ENCODE results near the gene TAF4.
"Not testable (repeated sequence)": the region's sequence is repeated elsewhere in the genome, so short reads cannot be mapped to it uniquely, and the experiment has no call there.

The TAF4 gene

GRCh38 chr20:61948586-61949362 is 116.9 kb downstream of the TAF4 start:
- TF ChIP-seq POLR2A (IDR thresholded peaks at IDR 0.05; ENCODE audit: low read length), result no peak
- TF ChIP-seq GATA1 (IDR thresholded peaks at IDR 0.05; ENCODE audit: low read depth, low read length), result no peak
- DNase-seq, result no peak

GRCh38 chr20:61948056-61948455 is 117.6 kb downstream of the TAF4 start:
- DNase-seq, result not testable (repeated sequence)

GRCh38 chr20:61945495-61945894 is 120.2 kb downstream of the TAF4 start:
- DNase-seq, result not testable (repeated sequence)

- not testable (repeated sequence) for DNase-seq
Measured at GRCh38 chr20:61944967-61945366, 120.7 kb downstream of the TAF4 start.

- TF ChIP-seq POLR2A (IDR thresholded peaks at IDR 0.05; ENCODE audit: low read length), result no peak
- no peak for TF ChIP-seq GATA1 (IDR thresholded peaks at IDR 0.05; ENCODE audit: low read depth, low read length)
- no peak for DNase-seq
Measured at GRCh38 chr20:61942526-61942925, 123.2 kb downstream of the TAF4 start.

- TF ChIP-seq GATA1 (IDR thresholded peaks at IDR 0.05; ENCODE audit: low read depth, low read length) (no peak), POLR2A (IDR thresholded peaks at IDR 0.05; ENCODE audit: low read length) (no peak)
- no peak for DNase-seq
Measured at GRCh38 chr20:61941721-61942405, 123.8 kb downstream of the TAF4 start.

GRCh38 chr20:61940976-61941720 is 124.5 kb downstream of the TAF4 start:
- TF ChIP-seq GATA1 (IDR thresholded peaks at IDR 0.05; ENCODE audit: low read depth, low read length) (no peak), POLR2A (IDR thresholded peaks at IDR 0.05; ENCODE audit: low read length) (no peak)
- no peak for DNase-seq

GRCh38 chr20:61940491-61940890 is 125.2 kb downstream of the TAF4 start:
- DNase-seq, result no peak
- no peak for TF ChIP-seq GATA1 (IDR thresholded peaks at IDR 0.05; ENCODE audit: low read depth, low read length)
- no peak for TF ChIP-seq POLR2A (IDR thresholded peaks at IDR 0.05; ENCODE audit: low read length)

GRCh38 chr20:61939691-61940360 is 125.9 kb downstream of the TAF4 start:
- DNase-seq, result no peak
- TF ChIP-seq POLR2A (IDR thresholded peaks at IDR 0.05; ENCODE audit: low read length), result no peak
- no peak for TF ChIP-seq GATA1 (IDR thresholded peaks at IDR 0.05; ENCODE audit: low read depth, low read length)

- no peak for DNase-seq
- TF ChIP-seq GATA1 (IDR thresholded peaks at IDR 0.05; ENCODE audit: low read depth, low read length), result no peak
- TF ChIP-seq POLR2A (IDR thresholded peaks at IDR 0.05; ENCODE audit: low read length), result no peak
Measured at GRCh38 chr20:61938839-61939690, 126.6 kb downstream of the TAF4 start.

GRCh38 chr20:61937963-61938838 is 127.5 kb downstream of the TAF4 start:
- DNase-seq, result no peak

GRCh38 chr20:61937146-61937962 is 128.3 kb downstream of the TAF4 start:
- TF ChIP-seq GATA1 (IDR thresholded peaks at IDR 0.05; ENCODE audit: low read depth, low read length) (no peak), POLR2A (IDR thresholded peaks at IDR 0.05; ENCODE audit: low read length) (no peak)

More at GRCh38 chr20:61937963-61938838, 127.5 kb downstream of the TAF4 start:
- TF ChIP-seq GATA1 (IDR thresholded peaks at IDR 0.05; ENCODE audit: low read depth, low read length) (no peak), POLR2A (IDR thresholded peaks at IDR 0.05; ENCODE audit: low read length) (no peak)

More at GRCh38 chr20:61937146-61937962, 128.3 kb downstream of the TAF4 start:
- DNase-seq, result no peak
